ENCODE measurements around the gene SDK2. TPM values are rescaled to one million over a fixed set of nuclear protein-coding genes. Genes with fewer than 3 reads are reported as not detected.

Gene SDK2
- total RNA-seq, 1 donor from 2014 or later = 12.3 TPM

- H3K36me3 Mint-ChIP-seq (ENCODE audit: unreplicated experiment) = no peaks in the 10 kb centered on the region
- H3K27ac Mint-ChIP-seq (ENCODE audit: unreplicated experiment) = peak overlapping the region; percentile 62
These were observed 318.8 kb downstream of the SDK2 start for GRCh38 chr17:73325527-73325842.

GRCh38 chr17:73324711-73325526 is 319.3 kb downstream of the SDK2 start:
- peaks cover 10% of the 10 kb centered on the region for H3K9me3 Mint-ChIP-seq (ENCODE audit: unreplicated experiment)
- no peak for TF ChIP-seq CTCF (IDR thresholded peaks at IDR 0.05; ENCODE audit: partially characterized antibody, unreplicated experiment)
- peak overlapping the region; percentile 48 for H3K27ac Mint-ChIP-seq (ENCODE audit: unreplicated experiment)
- peaks cover 37% of the 10 kb centered on the region for H3K4me1 Mint-ChIP-seq (ENCODE audit: low read depth, unreplicated experiment)
- DNase-seq = no peak
- H3K36me3 Mint-ChIP-seq (ENCODE audit: unreplicated experiment) = no peaks in the 10 kb centered on the region
- peak overlapping the region; percentile 10 for H3K4me3 Mint-ChIP-seq (ENCODE audit: unreplicated experiment)
- peaks cover 3% of the 10 kb centered on the region for H3K27me3 Mint-ChIP-seq (ENCODE audit: unreplicated experiment)

More at GRCh38 chr17:73325527-73325842, 318.8 kb downstream of the SDK2 start:
- Mint-ChIP-seq H3K4me3 (ENCODE audit: unreplicated experiment) (peak overlapping the region; percentile 63), H3K9me3 (ENCODE audit: unreplicated experiment) (peaks cover 10% of the 10 kb centered on the region), H3K4me1 (ENCODE audit: low read depth, unreplicated experiment) (peaks cover 33% of the 10 kb centered on the region), H3K27me3 (ENCODE audit: unreplicated experiment) (peaks cover 3% of the 10 kb centered on the region)
- DNase-seq = no peak
- TF ChIP-seq CTCF (IDR thresholded peaks at IDR 0.05; ENCODE audit: partially characterized antibody, unreplicated experiment) = no peak

GRCh38 chr17:73324160-73324475 is 320.1 kb downstream of the SDK2 start:
- no peak for TF ChIP-seq CTCF (IDR thresholded peaks at IDR 0.05; ENCODE audit: partially characterized antibody, unreplicated experiment)
- peaks cover 10% of the 10 kb centered on the region for H3K9me3 Mint-ChIP-seq (ENCODE audit: unreplicated experiment)
- peaks cover 42% of the 10 kb centered on the region for H3K4me1 Mint-ChIP-seq (ENCODE audit: low read depth, unreplicated experiment)
- peak overlapping the region; percentile 21 for H3K4me3 Mint-ChIP-seq (ENCODE audit: unreplicated experiment)
- no peaks in the 10 kb centered on the region for H3K36me3 Mint-ChIP-seq (ENCODE audit: unreplicated experiment)
- no peak for DNase-seq
- peaks cover 8% of the 10 kb centered on the region for H3K27me3 Mint-ChIP-seq (ENCODE audit: unreplicated experiment)
- peak overlapping the region; percentile 57 for H3K27ac Mint-ChIP-seq (ENCODE audit: unreplicated experiment)

GRCh38 chr17:73323409-73324159 is 320.7 kb downstream of the SDK2 start:
- DNase-seq = no peak
- TF ChIP-seq CTCF (IDR thresholded peaks at IDR 0.05; ENCODE audit: partially characterized antibody, unreplicated experiment) = no peak
- Mint-ChIP-seq H3K27ac (ENCODE audit: unreplicated experiment) (peak overlapping the region; percentile 57), H3K36me3 (ENCODE audit: unreplicated experiment) (no peaks in the 10 kb centered on the region), H3K4me1 (ENCODE audit: low read depth, unreplicated experiment) (peaks cover 42% of the 10 kb centered on the region), H3K27me3 (ENCODE audit: unreplicated experiment) (peaks cover 8% of the 10 kb centered on the region), H3K4me3 (ENCODE audit: unreplicated experiment) (peak overlapping the region; percentile 42), H3K9me3 (ENCODE audit: unreplicated experiment) (peaks cover 8% of the 10 kb centered on the region)

All from glutamatergic neuron (in vitro differentiated cells).